Left lung (tissue), 10 donors: ENCODE results near the gene HSPA1B. TPM values are rescaled to one million over a fixed set of nuclear protein-coding genes. Genes with fewer than 3 reads are reported as not detected.
A peak's percentile ranks its signal among the peaks of the same experiment; 100 is the strongest.
"Not testable (repeated sequence)": the region's sequence is repeated elsewhere in the genome, so short reads cannot be mapped to it uniquely, and the experiment has no call there.

Experiments
- ATAC-seq: fragments of 200-7000 bp; cut with Tn5 transposase; one replicate; pipeline ENCODE4 v1.9.1; 2020; ENCODE audit warnings: moderate library complexity
- DNase-seq, 4 donors: peaks; one replicate each; pipeline ENCODE4 v3.0.0-alpha.2; 2013 to 2020
- H3K27ac ChIP-seq, 2 donors: fragments of 200-600 bp; sonication (generic) in 1 of 2; one replicate each; pipeline versions ENCODE4 v1.5.0 to v1.8.0; 2020 to 2021
- H3K27me3 ChIP-seq, 2 donors: fragments of 200-600 bp; sonication (generic) in 1 of 2; one replicate each; pipeline versions ENCODE4 v1.5.0 to v1.8.0; 2020 to 2021
- H3K36me3 ChIP-seq, 2 donors: fragments of 200-600 bp; sonication (generic) in 1 of 2; one replicate each; pipeline versions ENCODE4 v1.5.0 to v1.8.0; 2020 to 2021
- H3K4me1 ChIP-seq, 2 donors: fragments of 200-600 bp; one replicate each; pipeline ENCODE4 v1.8.0; 2021
- H3K4me3 ChIP-seq, 2 donors: fragments of 200-600 bp; sonication (generic) in 1 of 2; one replicate each; pipeline versions ENCODE4 v1.5.0 to v1.8.0; 2020 to 2021; ENCODE audit warnings: mild to moderate bottlenecking in 1 of 2
- H3K9me3 ChIP-seq, 2 donors: fragments of 200-600 bp; sonication (generic) in 1 of 2; one replicate each; pipeline versions ENCODE4 v1.5.0 to v1.8.0; 2020 to 2021
- intact Hi-C, 2 donors: fragments of 100-400 bp; cut with DNase I; formaldehyde crosslinking; loops; one replicate each; pipeline versions ENCODE4 v1.11.2 to v1.14.2; 2022
- polyA plus RNA-seq, 6 donors: library from polyadenylated mRNA; unstranded; fragments of 120-200 nt; gene quantifications; one replicate each; pipeline ENCODE4 v1.2.1, GENCODE V29; 2013; ENCODE audit not compliant: insufficient read length in 6 of 6
- total RNA-seq, 2 donors: library from RNA; stranded (reverse); fragmentation: NEBNext Ultra II Directional; extraction: Animal tissue kit (Norgen Biotek cat#: 25700); gene quantifications; one replicate each; pipeline ENCODE4 v1.2.1, GENCODE V29; 2021
- TF ChIP-seq, protein P1 (sequence below), 2 donors: fragments of 200-600 bp; sonication (generic) in 1 of 2; IDR thresholded peaks; one replicate each; pipeline versions ENCODE4 v1.5.0 to v1.8.0; 2021; ENCODE audit warnings: antibody characterized with exemption in 2 of 2
- donor health status: DM: no; HTN: yes; CAD: no.
- donor health status: DM: no; HTN: no; CAD: no.

HSPA1B gene
- total and polyA plus RNA-seq, 8 donors, result 66.6 to 180 (median 97.0) TPM

DNA sequence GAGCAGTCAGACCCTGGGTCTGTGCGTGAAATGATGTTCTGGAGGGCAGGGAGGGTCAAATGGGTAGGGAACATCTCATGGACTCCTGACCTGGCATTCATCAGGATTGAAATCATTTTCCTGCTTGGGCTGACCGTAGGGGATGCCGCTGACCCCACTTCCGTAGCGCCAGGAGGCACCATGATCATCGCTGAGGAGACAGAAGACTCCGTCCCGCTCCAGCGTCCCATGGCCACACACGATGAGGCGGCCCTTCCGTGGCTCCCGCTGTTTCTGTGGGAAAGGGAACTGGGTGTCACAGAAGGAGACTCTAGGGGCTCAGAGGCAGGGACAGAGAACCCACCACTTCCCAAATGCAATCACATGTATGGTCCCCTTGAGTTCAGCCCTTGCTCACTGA is 32.8 kb downstream of the HSPA1B start:
- peaks cover 0 to 56% of the 10 kb centered on the region in 2 donors for H3K36me3 ChIP-seq
- intact Hi-C loops, result loop anchor here in 1 of 2 donors (10.0 kb wide), 1 partner anchor 186 kb away; no protein-coding TSS in a partner anchor
- ATAC-seq (no peak), DNase-seq (no peak)
- peaks cover 11 to 29% of the 10 kb centered on the region in 2 donors for H3K4me1 ChIP-seq
- TF ChIP-seq, protein P1, sequence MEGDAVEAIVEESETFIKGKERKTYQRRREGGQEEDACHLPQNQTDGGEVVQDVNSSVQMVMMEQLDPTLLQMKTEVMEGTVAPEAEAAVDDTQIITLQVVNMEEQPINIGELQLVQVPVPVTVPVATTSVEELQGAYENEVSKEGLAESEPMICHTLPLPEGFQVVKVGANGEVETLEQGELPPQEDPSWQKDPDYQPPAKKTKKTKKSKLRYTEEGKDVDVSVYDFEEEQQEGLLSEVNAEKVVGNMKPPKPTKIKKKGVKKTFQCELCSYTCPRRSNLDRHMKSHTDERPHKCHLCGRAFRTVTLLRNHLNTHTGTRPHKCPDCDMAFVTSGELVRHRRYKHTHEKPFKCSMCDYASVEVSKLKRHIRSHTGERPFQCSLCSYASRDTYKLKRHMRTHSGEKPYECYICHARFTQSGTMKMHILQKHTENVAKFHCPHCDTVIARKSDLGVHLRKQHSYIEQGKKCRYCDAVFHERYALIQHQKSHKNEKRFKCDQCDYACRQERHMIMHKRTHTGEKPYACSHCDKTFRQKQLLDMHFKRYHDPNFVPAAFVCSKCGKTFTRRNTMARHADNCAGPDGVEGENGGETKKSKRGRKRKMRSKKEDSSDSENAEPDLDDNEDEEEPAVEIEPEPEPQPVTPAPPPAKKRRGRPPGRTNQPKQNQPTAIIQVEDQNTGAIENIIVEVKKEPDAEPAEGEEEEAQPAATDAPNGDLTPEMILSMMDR (IDR thresholded peaks at IDR 0.05), result no peak
- no peaks in the 10 kb centered on the region for H3K9me3 ChIP-seq
- H3K4me3 ChIP-seq, result no peak overlapping the region
- H3K27me3 ChIP-seq, result no peaks in the 10 kb centered on the region
- no peak overlapping the region for H3K27ac ChIP-seq

DNA sequence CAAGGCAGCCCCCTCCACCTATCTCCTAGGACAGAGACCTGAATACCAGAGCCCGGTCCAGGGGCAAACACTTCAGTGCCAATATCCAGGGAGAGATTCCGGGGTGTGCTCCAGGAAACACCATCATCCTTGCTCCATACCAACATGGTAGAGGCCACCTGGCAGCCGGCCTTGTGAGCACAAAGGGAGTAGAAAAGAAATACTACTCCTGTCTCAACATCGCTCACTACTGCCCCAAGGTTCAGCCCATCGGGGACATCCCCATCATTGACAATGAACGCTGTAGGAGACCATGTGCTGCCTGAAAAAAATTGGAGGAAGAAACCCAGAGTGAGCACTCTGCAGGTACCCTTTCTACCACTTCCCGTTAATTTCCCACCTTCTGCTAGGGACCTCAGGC is 33.6 kb downstream of the HSPA1B start:
- Histone ChIP-seq H3K4me1 (peaks cover 11 to 29% of the 10 kb centered on the region in 2 donors), H3K36me3 (peaks cover 0 to 48% of the 10 kb centered on the region in 2 donors), H3K4me3 (no peak overlapping the region), H3K27ac (no peak overlapping the region), H3K9me3 (no peaks in the 10 kb centered on the region), H3K27me3 (no peaks in the 10 kb centered on the region)
- TF ChIP-seq, protein P1 (IDR thresholded peaks at IDR 0.05), result no peak
- intact Hi-C loops, result loop anchor here in 1 of 2 donors (10.0 kb wide), 1 partner anchor 186 kb away; no protein-coding TSS in a partner anchor
- ATAC-seq (no peak), DNase-seq (no peak)

DNA sequence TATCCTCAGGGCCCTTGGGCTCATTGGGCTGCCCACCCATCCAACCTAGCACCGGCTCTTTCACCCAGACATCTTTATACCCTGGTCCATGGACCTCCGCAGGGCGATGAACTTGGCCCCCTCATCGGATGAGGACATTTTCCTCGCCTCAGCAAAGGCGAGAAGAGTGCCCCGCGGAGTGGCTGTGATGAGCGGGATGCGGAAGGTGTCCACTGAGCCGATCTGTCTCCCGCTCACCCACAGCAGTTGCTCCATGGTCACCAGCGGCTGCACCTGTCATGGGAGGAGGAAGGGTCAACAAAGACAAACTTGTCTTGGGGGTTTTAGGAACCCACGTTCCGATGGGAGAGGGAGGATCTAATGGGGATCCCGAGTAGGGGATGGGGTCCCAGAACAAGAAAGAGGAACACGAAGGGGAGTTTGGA is 34.4 kb downstream of the HSPA1B start:
- ATAC-seq (no peak), DNase-seq (no peak)
- Histone ChIP-seq H3K4me1 (peaks cover 11 to 29% of the 10 kb centered on the region in 2 donors), H3K27ac (peak overlapping the region in 1 of 2 donors; percentile 80), H3K27me3 (no peaks in the 10 kb centered on the region), H3K4me3 (peak overlapping the region; percentile 84), H3K36me3 (peaks cover 0 to 41% of the 10 kb centered on the region in 2 donors), H3K9me3 (no peaks in the 10 kb centered on the region)
- TF ChIP-seq, protein P1 (IDR thresholded peaks at IDR 0.05), result no peak
- intact Hi-C loops, result loop anchor here in 1 of 2 donors (10.0 kb wide), 1 partner anchor 187 kb away; no protein-coding TSS in a partner anchor

DNA sequence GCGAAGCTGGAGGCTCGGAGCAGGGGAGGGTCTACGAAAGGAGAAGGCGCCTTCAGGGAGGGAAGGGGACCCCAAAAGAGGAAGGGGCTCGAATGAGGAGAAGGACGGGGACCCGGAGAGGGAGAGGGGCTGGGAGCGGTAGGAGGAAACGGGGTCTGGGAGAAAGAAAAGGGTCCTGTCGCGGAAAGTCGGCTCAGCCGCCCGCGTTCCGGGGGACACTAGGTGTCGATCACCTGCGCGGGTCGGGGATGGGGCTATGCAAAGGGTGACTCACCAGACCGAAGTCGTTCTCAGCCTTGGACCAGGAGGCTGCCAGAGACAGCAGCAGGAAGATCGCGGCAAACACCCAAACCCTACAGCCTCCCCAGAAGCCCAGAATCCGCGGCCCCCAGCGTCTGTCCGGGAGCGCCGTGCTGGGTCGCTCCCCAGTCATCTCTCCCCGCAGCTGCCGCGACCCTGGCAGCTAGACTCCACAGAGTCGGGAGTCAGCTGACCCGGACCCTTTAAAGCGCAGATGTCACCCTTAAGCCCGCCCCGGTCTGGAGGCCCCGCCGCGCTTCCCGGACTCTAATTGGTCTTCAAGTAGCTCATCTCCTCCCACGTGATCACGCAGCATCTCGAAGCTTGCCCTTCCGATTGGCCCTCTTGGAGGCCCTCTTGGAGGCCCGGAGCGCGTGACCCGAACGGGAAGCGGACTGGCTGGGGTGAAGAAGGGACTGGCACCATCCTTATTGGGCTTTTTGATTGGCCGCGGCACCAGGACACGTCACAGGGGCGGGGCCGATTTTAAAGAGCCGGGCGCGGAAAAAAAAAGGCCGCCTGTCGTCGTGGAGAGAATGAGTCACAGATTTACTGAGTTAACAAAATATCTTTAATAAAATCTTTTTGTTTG is 35.1 kb downstream of the HSPA1B start, which contains the start of gene NEU1:
Gene NEU1 (minus strand): TSS at position 478 of the 892 bp plus-strand sequence. CDS start 45 bp downstream, at position 433.
- peak within 1 kb of the TSS; percentile 80 to 91 for H3K27ac ChIP-seq
- peaks cover 0 to 34% of the 10 kb centered on the region in 2 donors for H3K36me3 ChIP-seq
- intact Hi-C loops, result loop anchor here in 1 of 2 donors (10.0 kb wide), 1 partner anchor 188 kb away; no protein-coding TSS in a partner anchor
- H3K27me3 ChIP-seq, result no peaks in the 10 kb centered on the region
- H3K9me3 ChIP-seq, result no peaks in the 10 kb centered on the region
- peak within 1 kb of the TSS; percentile 84 for H3K4me3 ChIP-seq
- TF ChIP-seq, protein P1 (IDR thresholded peaks at IDR 0.05), result no peak
- DNase-seq (peak; percentile 98 to 100 (median 100)), ATAC-seq (peak; percentile 95)
- peaks cover 11 to 29% of the 10 kb centered on the region in 2 donors for H3K4me1 ChIP-seq

DNA sequence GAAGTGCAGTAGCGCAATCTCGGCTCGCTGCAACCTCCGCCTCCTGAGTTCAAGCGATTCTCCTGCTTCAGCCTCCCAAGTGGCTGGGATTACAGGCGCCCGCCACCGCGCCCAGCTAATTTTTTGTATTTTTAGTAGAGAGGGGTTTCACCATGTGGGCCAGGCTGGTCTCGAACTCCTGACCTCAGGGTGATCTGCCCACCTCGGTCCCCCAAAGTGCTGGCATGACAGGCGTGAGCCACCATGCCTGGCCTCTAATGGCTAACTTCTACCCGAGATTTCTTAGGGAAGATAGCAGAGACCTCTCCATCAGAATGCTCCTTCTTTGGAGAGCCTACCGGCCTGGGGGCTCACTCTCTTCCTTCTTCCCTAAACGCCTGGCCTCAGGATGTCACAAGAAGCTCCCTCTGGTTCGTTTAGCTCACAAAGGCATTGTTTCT is 36.6 kb downstream of the HSPA1B start:
- intact Hi-C loops, result loop anchor here in 1 of 2 donors (10.0 kb wide), 1 partner anchor 189 kb away; no protein-coding TSS in a partner anchor
- Histone ChIP-seq H3K27ac (peak overlapping the region; percentile 80 to 91), H3K4me1 (peaks cover 11 to 29% of the 10 kb centered on the region in 2 donors), H3K4me3 (peak overlapping the region; percentile 41 to 84), H3K36me3 (peaks cover 0 to 19% of the 10 kb centered on the region in 2 donors)
- ATAC-seq, H3K27me3 ChIP-seq, DNase-seq, H3K9me3 ChIP-seq: not testable (repeated sequence)
